Measurements from ENCODE around the gene MTMR12. TPM values are rescaled to one million over a fixed set of nuclear protein-coding genes. Genes with fewer than 3 reads are reported as not detected.

The MTMR12 gene
- total and polyA plus RNA-seq, 2 of the 13 experiments (the other 11 are each of a cell fraction or from before 2014, with no cell fraction given), result 23.4 to 36.6 TPM

- TF ChIP-seq MYPOP (CRISPR knock-in tag; IDR thresholded peaks at IDR 0.05) (0 out of 2 replicates have a peak, but pooled peaks have one; percentile 42), ZMYM4 (CRISPR knock-in tag; IDR thresholded peaks at IDR 0.05) (no peak), CREB1 (IDR thresholded peaks at IDR 0.05) (no peak), CREB1 (CRISPR knock-in tag; IDR thresholded peaks at IDR 0.05) (no peak), ZSCAN29 (CRISPR knock-in tag; conservative IDR thresholded peaks at IDR 0.05) (0 out of 2 replicates have a peak, but pooled peaks have one; percentile 43), ZNF781 (CRISPR knock-in tag; IDR thresholded peaks at IDR 0.05; ENCODE audit: borderline replicate concordance, not compliant biosample characterization) (no peak), NCOA2 (CRISPR knock-in tag; IDR thresholded peaks at IDR 0.05) (0 out of 2 replicates have a peak, but pooled peaks have one; percentile 5), ZNF747 (CRISPR knock-in tag; IDR thresholded peaks at IDR 0.05; ENCODE audit: borderline replicate concordance) (no peak), ZNF768 (CRISPR knock-in tag; IDR thresholded peaks at IDR 0.05) (no peak), GTF3A (CRISPR knock-in tag; conservative IDR thresholded peaks at IDR 0.05) (no peak), ESRRA (CRISPR knock-in tag; IDR thresholded peaks at IDR 0.05; ENCODE audit: low read depth) (no peak)
Measured at GRCh38 chr5:32315221-32316014, 2.7 kb upstream of the MTMR12 start (continued).

GRCh38 chr5:32314658-32315057 is 1.9 kb upstream of the MTMR12 start:
- Histone ChIP-seq H3K4me3 (replicated peaks in 1 of 3; ENCODE audit: insufficient read depth in 1 of 3, low read depth in 2 of 3, low read length in 3 of 3) (peak overlapping the region; percentile 3 to 74 (median 36); a peak in 4 of 6 replicates), H3K9me3 (ENCODE audit: low read length) (no peaks in the 10 kb centered on the region), H4K20me1 (ENCODE audit: insufficient read depth, low read length) (0 out of 2 replicates have a peak, but pooled peaks cover 12% of the 10 kb centered on the region), H3K79me2 (ENCODE audit: insufficient read depth, low read length) (peaks cover 30% of the 10 kb centered on the region), H3K9ac (ENCODE audit: insufficient read depth, low read depth, low read length) (peak overlapping the region; percentile 30; the same call in 1 of the 2 replicates), H3K27ac (ENCODE audit: extremely low read length, insufficient read depth, low read length) (peak overlapping the region; percentile 95), H3K4me2 (ENCODE audit: low read depth, low read length) (peak overlapping the region; percentile 46), H3K4me1 (ENCODE audit: insufficient read depth, low read length) (peaks cover 66% of the 10 kb centered on the region), H2AFZ (ENCODE audit: low read length) (no peak overlapping the region), H3K36me3 (replicated peaks in 1 of 2; ENCODE audit: control insufficient read depth in 1 of 2, insufficient read depth in 2 of 2, low read length in 2 of 2) (no peaks in the 10 kb centered on the region), H3K27me3 (ENCODE audit: control insufficient read depth in 1 of 2, insufficient read depth in 2 of 2, low read length in 2 of 2) (no peaks in the 10 kb centered on the region)
- POLR2A ChIA-PET, result interaction anchor here (1.9 to 3.7 kb wide), 3 partner anchors 10 to 81 kb away, joined by 5 to 32 read pairs (median 28); no protein-coding TSS in a partner anchor
- DNase-seq (ENCODE audit: low spot score), result peak; percentile 65
- ATAC-seq, result no peak
- in situ Hi-C loops (cut with HindIII; ENCODE audit: extremely low pct_ligation_motif_present, low pct_unique_long_range_greater_than_20kb) (loop anchor here (5.0 kb wide), 1 partner anchor 77 kb away; no protein-coding TSS in a partner anchor), intact Hi-C loops (cut with micrococcal nuclease; ENCODE audit: unreplicated experiment) (loop anchor here (2.0 to 5.0 kb wide), 4 partner anchors 16 to 258 kb away; partner anchors contain the start of gene GOLPH3)
- BruUV-seq (replicated peaks), result TSS peak; percentile 66
- CTCF ChIA-PET (ENCODE audit: low intra/inter-chr PET ratio, low total read pairs), result no interaction called here
- peak; percentile 77 for FAIRE-seq
- 1% methylated on average over 5 of the region's 5 CpGs for WGBS (ENCODE audit: low lambda C conversion rate)
- no peak for TF ChIP-seq CENPX (CRISPR knock-in tag; IDR thresholded peaks at IDR 0.05)
- peak; percentile 29 for TF ChIP-seq TEAD3 (CRISPR knock-in tag; optimal IDR thresholded peaks at IDR 0.05; ENCODE audit: borderline replicate concordance)
- TF ChIP-seq ZNF44 (CRISPR knock-in tag; IDR thresholded peaks at IDR 0.05), result no peak
- TF ChIP-seq PPARG (CRISPR knock-in tag; conservative IDR thresholded peaks at IDR 0.05), result peak; percentile 74
- TF ChIP-seq KAT8 (CRISPR knock-in tag; IDR thresholded peaks at IDR 0.05), result 0 out of 2 replicates have a peak, but pooled peaks have one; percentile 10
- no peak for TF ChIP-seq CHD2 (IDR thresholded peaks at IDR 0.05; ENCODE audit: low read depth, low read length)
- TF ChIP-seq ZNF281 (CRISPR knock-in tag; IDR thresholded peaks at IDR 0.05; ENCODE audit: borderline replicate concordance), result peak; percentile 39; the same call in 1 of the 2 replicates
- peak; percentile 25; the same call in 1 of the 2 replicates for TF ChIP-seq HNF4G (IDR thresholded peaks at IDR 0.05; ENCODE audit: borderline replicate concordance, low read depth, low read length)
- no peak for TF ChIP-seq HNF4G (CRISPR knock-in tag; IDR thresholded peaks at IDR 0.05; ENCODE audit: borderline replicate concordance, low read depth)
- TF ChIP-seq ZBTB7A (CRISPR knock-in tag; IDR thresholded peaks at IDR 0.05), result no peak

All from HepG2 (cell line).